Effector memory CD8-positive, alpha-beta T cell (primary cell): ENCODE data around the gene MAPK8.

Experiments used
- ATAC-seq: fragments of 150-1000 bp; cut with Tn5 transposase; replicated peaks from 2 replicates; pipeline ENCODE4 v1.10.0; 2021; ENCODE audit warnings: mild to moderate bottlenecking, moderate library complexity
- DNase-seq, 3 experiments: peaks; one replicate each; pipeline ENCODE4 v3.0.0; 2021
- H3K27ac Mint-ChIP-seq, 2 donors: one replicate each; pipeline ENCODE4 v1.8.0; 2022; ENCODE audit warnings: mild to moderate bottlenecking in 2 of 2, mixed read lengths in 2 of 2, moderate library complexity in 2 of 2
- H3K27me3 Mint-ChIP-seq, 2 donors: one replicate each; pipeline ENCODE4 v1.8.0; 2022; ENCODE audit warnings: mixed read lengths in 2 of 2
- H3K36me3 Mint-ChIP-seq: one replicate; pipeline ENCODE4 v1.8.0; 2022; ENCODE audit warnings: mild to moderate bottlenecking, moderate library complexity, mixed read lengths; ENCODE audit not compliant: insufficient read depth
- H3K4me1 Mint-ChIP-seq, 2 donors: one replicate each; pipeline ENCODE4 v1.8.0; 2022; ENCODE audit warnings: low read depth in 2 of 2, mixed read lengths in 2 of 2
- H3K4me3 Mint-ChIP-seq, 2 donors: one replicate each; pipeline ENCODE4 v1.8.0; 2022; ENCODE audit warnings: mild to moderate bottlenecking in 2 of 2, mixed read lengths in 2 of 2, moderate library complexity in 2 of 2
- H3K9me3 Mint-ChIP-seq, 2 donors: one replicate each; pipeline ENCODE4 v1.8.0; 2022; ENCODE audit warnings: mixed read lengths in 2 of 2

MAPK8 gene

GRCh38 chr10:48300556-48300955 is 5.9 kb upstream of the MAPK8 start:
- Mint-ChIP-seq H3K4me3 (no peak overlapping the region), H3K27me3 (peaks cover 0 to 6% of the 10 kb centered on the region in 2 donors), H3K9me3 (no peaks in the 10 kb centered on the region), H3K4me1 (no peaks in the 10 kb centered on the region), H3K27ac (no peak overlapping the region), H3K36me3 (no peaks in the 10 kb centered on the region)
- DNase-seq (no peak), ATAC-seq (no peak)

- DNase-seq (no peak), ATAC-seq (no peak)
- Mint-ChIP-seq H3K4me1 (peaks cover 7 to 11% of the 10 kb centered on the region in 2 donors), H3K9me3 (no peaks in the 10 kb centered on the region), H3K4me3 (no peak overlapping the region), H3K27me3 (no peaks in the 10 kb centered on the region), H3K36me3 (no peaks in the 10 kb centered on the region), H3K27ac (no peak overlapping the region)
Measured at GRCh38 chr10:48302515-48303476, 3.7 kb upstream of the MAPK8 start.

- peak overlapping the region; percentile 15 to 83 for H3K27ac Mint-ChIP-seq
- H3K36me3 Mint-ChIP-seq: no peaks in the 10 kb centered on the region
- DNase-seq (no peak), ATAC-seq (no peak)
- H3K4me1 Mint-ChIP-seq: peaks cover 11 to 23% of the 10 kb centered on the region in 2 donors
- no peaks in the 10 kb centered on the region for H3K9me3 Mint-ChIP-seq
- no peaks in the 10 kb centered on the region for H3K27me3 Mint-ChIP-seq
- peak overlapping the region; percentile 80 to 82 for H3K4me3 Mint-ChIP-seq
Measured at GRCh38 chr10:48305905-48306264, 592 bp upstream of the MAPK8 start.

GRCh38 chr10:48306870-48307710 is 613 bp downstream of the MAPK8 start:
- Mint-ChIP-seq H3K9me3 (no peaks in the 10 kb centered on the region), H3K4me3 (peak overlapping the region; percentile 80 to 82), H3K27me3 (no peaks in the 10 kb centered on the region), H3K27ac (peak overlapping the region; percentile 56 to 83), H3K4me1 (peaks cover 11 to 23% of the 10 kb centered on the region in 2 donors), H3K36me3 (no peaks in the 10 kb centered on the region)
- peak in 2 of 3 experiments; percentile 63 to 67 for DNase-seq
- peak; percentile 62 for ATAC-seq

- DNase-seq: no peak
- no peaks in the 10 kb centered on the region for H3K36me3 Mint-ChIP-seq
- H3K4me3 Mint-ChIP-seq: peak overlapping the region; percentile 80 to 82
- ATAC-seq: no peak
- H3K4me1 Mint-ChIP-seq: peaks cover 13 to 23% of the 10 kb centered on the region in 2 donors
- H3K27ac Mint-ChIP-seq: peak overlapping the region; percentile 56 to 83
- no peaks in the 10 kb centered on the region for H3K9me3 Mint-ChIP-seq
- H3K27me3 Mint-ChIP-seq: no peaks in the 10 kb centered on the region
Measured at GRCh38 chr10:48307711-48308018, 1.2 kb downstream of the MAPK8 start.

GRCh38 chr10:48309711-48310226 is 3.3 kb downstream of the MAPK8 start:
- Mint-ChIP-seq H3K36me3 (no peaks in the 10 kb centered on the region), H3K9me3 (no peaks in the 10 kb centered on the region), H3K27me3 (no peaks in the 10 kb centered on the region), H3K4me1 (peaks cover 19 to 36% of the 10 kb centered on the region in 2 donors), H3K27ac (no peak overlapping the region), H3K4me3 (no peak overlapping the region)
- ATAC-seq (no peak), DNase-seq (no peak)

- no peak for ATAC-seq
- no peak overlapping the region for H3K4me3 Mint-ChIP-seq
- H3K9me3 Mint-ChIP-seq: no peaks in the 10 kb centered on the region
- no peak for DNase-seq
- no peaks in the 10 kb centered on the region for H3K27me3 Mint-ChIP-seq
- no peaks in the 10 kb centered on the region for H3K36me3 Mint-ChIP-seq
- no peak overlapping the region for H3K27ac Mint-ChIP-seq
- H3K4me1 Mint-ChIP-seq: peaks cover 13 to 32% of the 10 kb centered on the region in 2 donors
Measured at GRCh38 chr10:48314107-48314506, 7.6 kb downstream of the MAPK8 start.

- H3K4me3 Mint-ChIP-seq: no peak overlapping the region
- DNase-seq (no peak), ATAC-seq (no peak)
- H3K27ac Mint-ChIP-seq: no peak overlapping the region
- H3K4me1 Mint-ChIP-seq: peaks cover 13 to 19% of the 10 kb centered on the region in 2 donors
- H3K27me3 Mint-ChIP-seq: no peaks in the 10 kb centered on the region
- H3K9me3 Mint-ChIP-seq: no peaks in the 10 kb centered on the region
- H3K36me3 Mint-ChIP-seq: no peaks in the 10 kb centered on the region
Measured at GRCh38 chr10:48316236-48316635, 9.8 kb downstream of the MAPK8 start.

GRCh38 chr10:48317321-48317990 is 11.0 kb downstream of the MAPK8 start:
- Mint-ChIP-seq H3K9me3 (no peaks in the 10 kb centered on the region), H3K27me3 (no peaks in the 10 kb centered on the region), H3K36me3 (no peaks in the 10 kb centered on the region), H3K27ac (no peak overlapping the region), H3K4me3 (no peak overlapping the region), H3K4me1 (peaks cover 19 to 27% of the 10 kb centered on the region in 2 donors)
- DNase-seq: no peak
- ATAC-seq: no peak

GRCh38 chr10:48322017-48322416 is 15.5 kb downstream of the MAPK8 start:
- no peaks in the 10 kb centered on the region for H3K9me3 Mint-ChIP-seq
- H3K4me3 Mint-ChIP-seq: no peak overlapping the region
- no peak overlapping the region for H3K27ac Mint-ChIP-seq
- no peak for DNase-seq
- no peaks in the 10 kb centered on the region for H3K27me3 Mint-ChIP-seq
- no peak for ATAC-seq
- peaks cover 21 to 39% of the 10 kb centered on the region in 2 donors for H3K4me1 Mint-ChIP-seq
- peaks cover 4% of the 10 kb centered on the region for H3K36me3 Mint-ChIP-seq

- H3K9me3 Mint-ChIP-seq: no peaks in the 10 kb centered on the region
- H3K4me1 Mint-ChIP-seq: peaks cover 33 to 53% of the 10 kb centered on the region in 2 donors
- peaks cover 4% of the 10 kb centered on the region for H3K36me3 Mint-ChIP-seq
- no peak overlapping the region for H3K27ac Mint-ChIP-seq
- ATAC-seq (peak; percentile 55), DNase-seq (no peak)
- peak overlapping the region in 1 of 2 donors; percentile 25 for H3K4me3 Mint-ChIP-seq
- H3K27me3 Mint-ChIP-seq: no peaks in the 10 kb centered on the region
Measured at GRCh38 chr10:48324580-48324979, 18.1 kb downstream of the MAPK8 start.

- H3K4me1 Mint-ChIP-seq: peaks cover 37 to 41% of the 10 kb centered on the region in 2 donors
- no peak for ATAC-seq
- peaks cover 3% of the 10 kb centered on the region for H3K36me3 Mint-ChIP-seq
- H3K27me3 Mint-ChIP-seq: no peaks in the 10 kb centered on the region
- no peaks in the 10 kb centered on the region for H3K9me3 Mint-ChIP-seq
- H3K4me3 Mint-ChIP-seq: no peak overlapping the region
- H3K27ac Mint-ChIP-seq: no peak overlapping the region
- no peak for DNase-seq
Measured at GRCh38 chr10:48330269-48330668, 23.8 kb downstream of the MAPK8 start.

GRCh38 chr10:48331436-48331835 is 25.0 kb downstream of the MAPK8 start:
- H3K27me3 Mint-ChIP-seq: no peaks in the 10 kb centered on the region
- ATAC-seq: no peak
- no peak for DNase-seq
- peaks cover 31 to 35% of the 10 kb centered on the region in 2 donors for H3K4me1 Mint-ChIP-seq
- no peak overlapping the region for H3K27ac Mint-ChIP-seq
- no peak overlapping the region for H3K4me3 Mint-ChIP-seq
- peaks cover 3% of the 10 kb centered on the region for H3K36me3 Mint-ChIP-seq
- no peaks in the 10 kb centered on the region for H3K9me3 Mint-ChIP-seq
